ENCODE measurements around the gene CDH11. TPM values are rescaled to one million over a fixed set of nuclear protein-coding genes. Genes with fewer than 3 reads are reported as not detected.

The CDH11 gene
- total and polyA plus RNA-seq, 4 donors = 0.72 to 5.3 (median 1.9) TPM

DNA sequence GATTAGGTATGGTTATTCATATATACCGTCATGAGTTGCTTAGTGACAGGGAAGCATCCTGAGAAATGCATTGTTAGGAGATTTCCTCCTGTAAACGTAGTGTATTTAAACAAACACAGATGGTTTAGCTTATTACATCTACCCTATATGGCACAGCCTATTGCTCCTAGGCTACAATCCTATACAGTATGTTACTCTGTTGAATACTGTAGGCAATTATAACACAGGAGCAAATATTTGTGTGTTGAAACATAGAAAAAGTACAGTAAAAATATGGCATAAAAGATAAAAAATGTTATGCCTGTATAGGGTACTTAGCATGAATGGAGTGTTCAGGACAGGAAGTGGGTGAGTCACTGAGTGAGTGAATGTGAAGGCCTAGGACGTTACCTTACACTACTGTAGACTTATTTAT, 157.7 kb downstream of the CDH11 start:
- Histone ChIP-seq H3K9ac (ENCODE audit: low read depth in 1 of 2, low read length in 2 of 2) (no peak overlapping the region), H3K9me3 (ENCODE audit: control insufficient read depth in 4 of 4, low read length in 3 of 4) (no peaks in the 10 kb centered on the region), H3K4me1 (ENCODE audit: control insufficient read depth in 4 of 4, insufficient read depth in 4 of 4, low read length in 3 of 4) (no peaks in the 10 kb centered on the region), H3K4me3 (ENCODE audit: low read depth in 1 of 3, low read length in 3 of 3) (no peak overlapping the region), H3K36me3 (ENCODE audit: control insufficient read depth in 4 of 4, insufficient read depth in 3 of 4, low read depth in 1 of 4, low read length in 3 of 4) (no peaks in the 10 kb centered on the region), H3K27ac (ENCODE audit: low read depth in 1 of 2, low read length in 2 of 2) (no peak overlapping the region), H3K27me3 (ENCODE audit: control insufficient read depth in 4 of 4, insufficient read depth in 4 of 4, low read length in 3 of 4) (no peaks in the 10 kb centered on the region)
- no peak for DNase-seq (ENCODE audit: low spot score)
- WGBS = 74% methylated on average over 3 of the region's 3 CpGs
- TF ChIP-seq YY1 (IDR thresholded peaks at IDR 0.05) (no peak), RXRA (IDR thresholded peaks at IDR 0.05) (no peak), FOXA1 (IDR thresholded peaks at IDR 0.05) (no peak), HNF4A (conservative IDR thresholded peaks at IDR 0.05) (no peak), FOXA2 (IDR thresholded peaks at IDR 0.05) (no peak), HNF4G (IDR thresholded peaks at IDR 0.05) (no peak), RAD21 (IDR thresholded peaks at IDR 0.05) (no peak), GABPA (IDR thresholded peaks at IDR 0.05 in 1 of 2, conservative IDR thresholded peaks at IDR 0.05 in 1 of 2) (no peak), NR2F2 (IDR thresholded peaks at IDR 0.05) (no peak), TAF1 (conservative IDR thresholded peaks at IDR 0.05) (no peak), SP1 (IDR thresholded peaks at IDR 0.05) (no peak), EGR1 (IDR thresholded peaks at IDR 0.05; ENCODE audit: low read depth in 2 of 2) (no peak), JUND (IDR thresholded peaks at IDR 0.05) (no peak)
- TF ChIP-seq, protein P1, sequence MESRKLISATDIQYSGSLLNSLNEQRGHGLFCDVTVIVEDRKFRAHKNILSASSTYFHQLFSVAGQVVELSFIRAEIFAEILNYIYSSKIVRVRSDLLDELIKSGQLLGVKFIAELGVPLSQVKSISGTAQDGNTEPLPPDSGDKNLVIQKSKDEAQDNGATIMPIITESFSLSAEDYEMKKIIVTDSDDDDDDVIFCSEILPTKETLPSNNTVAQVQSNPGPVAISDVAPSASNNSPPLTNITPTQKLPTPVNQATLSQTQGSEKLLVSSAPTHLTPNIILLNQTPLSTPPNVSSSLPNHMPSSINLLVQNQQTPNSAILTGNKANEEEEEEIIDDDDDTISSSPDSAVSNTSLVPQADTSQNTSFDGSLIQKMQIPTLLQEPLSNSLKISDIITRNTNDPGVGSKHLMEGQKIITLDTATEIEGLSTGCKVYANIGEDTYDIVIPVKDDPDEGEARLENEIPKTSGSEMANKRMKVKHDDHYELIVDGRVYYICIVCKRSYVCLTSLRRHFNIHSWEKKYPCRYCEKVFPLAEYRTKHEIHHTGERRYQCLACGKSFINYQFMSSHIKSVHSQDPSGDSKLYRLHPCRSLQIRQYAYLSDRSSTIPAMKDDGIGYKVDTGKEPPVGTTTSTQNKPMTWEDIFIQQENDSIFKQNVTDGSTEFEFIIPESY (IDR thresholded peaks at IDR 0.05) = no peak
- TF ChIP-seq, protein P2, sequence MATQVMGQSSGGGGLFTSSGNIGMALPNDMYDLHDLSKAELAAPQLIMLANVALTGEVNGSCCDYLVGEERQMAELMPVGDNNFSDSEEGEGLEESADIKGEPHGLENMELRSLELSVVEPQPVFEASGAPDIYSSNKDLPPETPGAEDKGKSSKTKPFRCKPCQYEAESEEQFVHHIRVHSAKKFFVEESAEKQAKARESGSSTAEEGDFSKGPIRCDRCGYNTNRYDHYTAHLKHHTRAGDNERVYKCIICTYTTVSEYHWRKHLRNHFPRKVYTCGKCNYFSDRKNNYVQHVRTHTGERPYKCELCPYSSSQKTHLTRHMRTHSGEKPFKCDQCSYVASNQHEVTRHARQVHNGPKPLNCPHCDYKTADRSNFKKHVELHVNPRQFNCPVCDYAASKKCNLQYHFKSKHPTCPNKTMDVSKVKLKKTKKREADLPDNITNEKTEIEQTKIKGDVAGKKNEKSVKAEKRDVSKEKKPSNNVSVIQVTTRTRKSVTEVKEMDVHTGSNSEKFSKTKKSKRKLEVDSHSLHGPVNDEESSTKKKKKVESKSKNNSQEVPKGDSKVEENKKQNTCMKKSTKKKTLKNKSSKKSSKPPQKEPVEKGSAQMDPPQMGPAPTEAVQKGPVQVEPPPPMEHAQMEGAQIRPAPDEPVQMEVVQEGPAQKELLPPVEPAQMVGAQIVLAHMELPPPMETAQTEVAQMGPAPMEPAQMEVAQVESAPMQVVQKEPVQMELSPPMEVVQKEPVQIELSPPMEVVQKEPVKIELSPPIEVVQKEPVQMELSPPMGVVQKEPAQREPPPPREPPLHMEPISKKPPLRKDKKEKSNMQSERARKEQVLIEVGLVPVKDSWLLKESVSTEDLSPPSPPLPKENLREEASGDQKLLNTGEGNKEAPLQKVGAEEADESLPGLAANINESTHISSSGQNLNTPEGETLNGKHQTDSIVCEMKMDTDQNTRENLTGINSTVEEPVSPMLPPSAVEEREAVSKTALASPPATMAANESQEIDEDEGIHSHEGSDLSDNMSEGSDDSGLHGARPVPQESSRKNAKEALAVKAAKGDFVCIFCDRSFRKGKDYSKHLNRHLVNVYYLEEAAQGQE (IDR thresholded peaks at IDR 0.05) = no peak
- TF ChIP-seq, protein P3, sequence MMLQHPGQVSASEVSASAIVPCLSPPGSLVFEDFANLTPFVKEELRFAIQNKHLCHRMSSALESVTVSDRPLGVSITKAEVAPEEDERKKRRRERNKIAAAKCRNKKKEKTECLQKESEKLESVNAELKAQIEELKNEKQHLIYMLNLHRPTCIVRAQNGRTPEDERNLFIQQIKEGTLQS (IDR thresholded peaks at IDR 0.05) = no peak
- TF ChIP-seq, protein P4, sequence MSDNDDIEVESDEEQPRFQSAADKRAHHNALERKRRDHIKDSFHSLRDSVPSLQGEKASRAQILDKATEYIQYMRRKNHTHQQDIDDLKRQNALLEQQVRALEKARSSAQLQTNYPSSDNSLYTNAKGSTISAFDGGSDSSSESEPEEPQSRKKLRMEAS (IDR thresholded peaks at IDR 0.05) = no peak

DNA sequence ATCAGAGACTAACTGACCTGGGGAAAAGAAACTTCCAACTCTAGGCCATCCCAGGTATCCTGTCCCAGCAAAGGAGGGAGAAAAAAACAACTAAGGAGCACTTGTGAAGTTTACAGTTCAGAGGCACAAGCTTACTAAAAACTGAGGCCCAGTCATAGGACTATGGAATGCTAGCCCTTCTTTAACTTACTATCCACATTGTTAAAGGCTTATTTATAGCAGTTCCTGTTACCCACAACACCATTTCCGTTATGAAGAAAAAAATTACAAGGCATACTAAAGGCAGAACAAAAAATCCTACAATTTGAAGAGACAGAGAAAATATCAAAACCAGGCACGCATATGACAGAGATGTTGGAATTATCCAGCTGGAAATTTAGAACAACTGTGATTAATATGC, 159.1 kb downstream of the CDH11 start:
- Histone ChIP-seq H3K9me3 (ENCODE audit: control insufficient read depth in 4 of 4, low read length in 3 of 4) (no peaks in the 10 kb centered on the region), H3K9ac (ENCODE audit: low read depth in 1 of 2, low read length in 2 of 2) (no peak overlapping the region), H3K4me1 (ENCODE audit: control insufficient read depth in 4 of 4, insufficient read depth in 4 of 4, low read length in 3 of 4) (no peaks in the 10 kb centered on the region), H3K36me3 (ENCODE audit: control insufficient read depth in 4 of 4, insufficient read depth in 3 of 4, low read depth in 1 of 4, low read length in 3 of 4) (no peaks in the 10 kb centered on the region), H3K4me3 (ENCODE audit: low read depth in 1 of 3, low read length in 3 of 3) (no peak overlapping the region), H3K27ac (ENCODE audit: low read depth in 1 of 2, low read length in 2 of 2) (no peak overlapping the region), H3K27me3 (ENCODE audit: control insufficient read depth in 4 of 4, insufficient read depth in 4 of 4, low read length in 3 of 4) (no peaks in the 10 kb centered on the region)
- 67% methylated on average over 2 of the region's 2 CpGs for WGBS
- DNase-seq (ENCODE audit: low spot score) = no peak
- TF ChIP-seq JUND (IDR thresholded peaks at IDR 0.05) (no peak), NR2F2 (IDR thresholded peaks at IDR 0.05) (no peak), YY1 (IDR thresholded peaks at IDR 0.05) (no peak), HNF4A (conservative IDR thresholded peaks at IDR 0.05) (no peak), FOXA2 (IDR thresholded peaks at IDR 0.05) (no peak)
- TF ChIP-seq, protein P4 (IDR thresholded peaks at IDR 0.05) = no peak
- TF ChIP-seq, protein P5, sequence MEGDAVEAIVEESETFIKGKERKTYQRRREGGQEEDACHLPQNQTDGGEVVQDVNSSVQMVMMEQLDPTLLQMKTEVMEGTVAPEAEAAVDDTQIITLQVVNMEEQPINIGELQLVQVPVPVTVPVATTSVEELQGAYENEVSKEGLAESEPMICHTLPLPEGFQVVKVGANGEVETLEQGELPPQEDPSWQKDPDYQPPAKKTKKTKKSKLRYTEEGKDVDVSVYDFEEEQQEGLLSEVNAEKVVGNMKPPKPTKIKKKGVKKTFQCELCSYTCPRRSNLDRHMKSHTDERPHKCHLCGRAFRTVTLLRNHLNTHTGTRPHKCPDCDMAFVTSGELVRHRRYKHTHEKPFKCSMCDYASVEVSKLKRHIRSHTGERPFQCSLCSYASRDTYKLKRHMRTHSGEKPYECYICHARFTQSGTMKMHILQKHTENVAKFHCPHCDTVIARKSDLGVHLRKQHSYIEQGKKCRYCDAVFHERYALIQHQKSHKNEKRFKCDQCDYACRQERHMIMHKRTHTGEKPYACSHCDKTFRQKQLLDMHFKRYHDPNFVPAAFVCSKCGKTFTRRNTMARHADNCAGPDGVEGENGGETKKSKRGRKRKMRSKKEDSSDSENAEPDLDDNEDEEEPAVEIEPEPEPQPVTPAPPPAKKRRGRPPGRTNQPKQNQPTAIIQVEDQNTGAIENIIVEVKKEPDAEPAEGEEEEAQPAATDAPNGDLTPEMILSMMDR (IDR thresholded peaks at IDR 0.05; ENCODE audit: low read depth, low read length, missing input control) = no peak

Measured in liver (tissue), 9 donors.